HG02623 (cell line): Measurements from ENCODE around the gene MICU1.
"Not testable (repeated sequence)": the region's sequence is repeated elsewhere in the genome, so short reads cannot be mapped to it uniquely, and the experiment has no call there.

ENCODE experiments used
- ATAC-seq: cut with Tn5 transposase; IDR thresholded peaks from one replicate; pipeline ENCODE4 v1.9.1; 2021; ENCODE audit warnings: moderate library complexity; ENCODE audit not compliant: unreplicated experiment

The MICU1 gene

DNA sequence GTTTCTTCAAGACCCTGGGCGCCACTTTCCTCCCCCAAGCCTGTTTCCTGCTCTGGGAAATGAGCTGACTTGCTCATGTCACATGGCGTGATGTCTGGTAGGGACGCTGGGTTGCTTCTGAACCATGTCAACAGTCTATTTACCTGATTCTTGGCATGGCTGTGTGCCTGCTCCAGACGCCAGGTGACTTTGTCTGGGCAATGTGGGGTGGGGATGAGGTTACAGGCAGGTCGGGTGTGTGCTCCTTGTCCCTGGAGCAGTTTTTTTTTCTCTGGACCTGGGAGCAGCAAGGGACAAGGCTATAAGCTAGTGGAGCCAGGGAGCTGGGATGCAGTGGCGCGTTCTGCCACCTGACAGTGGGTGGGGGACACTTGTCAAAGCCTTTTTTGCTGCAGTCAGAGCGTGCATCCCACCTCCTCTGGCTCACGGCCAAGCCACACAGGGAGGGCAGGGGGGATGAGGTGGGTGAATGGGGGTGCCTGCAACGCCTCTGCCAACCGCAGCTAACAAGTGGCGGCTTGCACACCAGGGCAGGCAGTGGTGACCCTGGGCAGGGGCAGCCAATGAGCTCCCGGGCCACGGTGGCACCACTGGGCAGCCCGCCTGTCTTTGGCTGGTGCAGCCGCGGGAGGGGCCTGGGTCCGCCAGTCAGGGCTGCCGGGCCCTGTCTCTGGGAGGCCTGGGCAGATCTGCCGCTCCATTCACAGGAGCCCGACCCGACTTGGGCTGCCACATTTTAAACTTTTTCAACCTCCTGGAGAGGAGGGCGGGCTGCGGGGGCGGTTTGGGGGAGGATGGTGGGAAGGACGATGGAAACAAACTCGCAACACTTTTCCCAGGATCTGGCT, 294.1 kb downstream of the MICU1 start:
- peak; percentile 43 for ATAC-seq

- no peak for ATAC-seq
Observed at GRCh38 chr10:72330069-72330426, 295.8 kb downstream of the MICU1 start.

DNA sequence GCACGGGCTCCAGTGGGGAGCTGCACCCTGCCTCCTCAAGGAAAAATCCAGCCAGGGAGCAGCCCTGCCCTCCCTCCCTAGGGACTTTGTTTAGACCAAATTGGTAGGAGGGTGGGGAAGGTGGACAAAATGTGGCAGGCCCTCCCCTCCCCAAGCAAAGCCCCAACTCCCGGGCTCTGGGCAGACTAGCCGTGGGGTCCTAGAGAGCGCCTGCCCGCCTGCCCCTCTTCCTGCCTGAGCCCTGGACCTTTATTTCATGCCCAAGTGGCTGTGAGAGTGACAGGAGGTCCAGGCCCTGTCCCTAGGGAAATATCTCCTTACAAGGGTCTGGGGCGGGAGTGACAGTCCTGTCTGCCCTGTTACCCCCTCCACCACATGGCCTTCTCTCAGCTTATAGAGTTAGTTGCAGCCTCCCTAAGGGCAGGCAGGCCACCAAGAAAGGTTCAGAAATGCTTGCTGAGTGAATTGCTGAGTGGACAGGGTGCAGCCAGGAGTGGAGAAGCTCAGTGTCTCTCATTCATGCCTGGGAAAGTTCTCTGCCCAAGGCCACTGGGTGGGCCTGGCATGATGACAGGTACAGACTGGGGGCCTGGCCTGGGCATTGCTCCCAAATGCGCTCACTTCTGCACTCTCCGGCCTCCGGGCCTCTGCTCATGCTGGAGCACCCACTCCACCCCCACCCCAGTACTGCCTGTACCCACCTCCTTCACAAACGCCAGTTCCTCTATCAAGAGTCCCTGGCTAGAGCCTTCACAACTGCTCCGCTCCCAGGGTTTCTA, 296.4 kb downstream of the MICU1 start:
- ATAC-seq, result no peak

GRCh38 chr10:72328829-72329204, 297.1 kb downstream of the MICU1 start:
- no peak for ATAC-seq

DNA sequence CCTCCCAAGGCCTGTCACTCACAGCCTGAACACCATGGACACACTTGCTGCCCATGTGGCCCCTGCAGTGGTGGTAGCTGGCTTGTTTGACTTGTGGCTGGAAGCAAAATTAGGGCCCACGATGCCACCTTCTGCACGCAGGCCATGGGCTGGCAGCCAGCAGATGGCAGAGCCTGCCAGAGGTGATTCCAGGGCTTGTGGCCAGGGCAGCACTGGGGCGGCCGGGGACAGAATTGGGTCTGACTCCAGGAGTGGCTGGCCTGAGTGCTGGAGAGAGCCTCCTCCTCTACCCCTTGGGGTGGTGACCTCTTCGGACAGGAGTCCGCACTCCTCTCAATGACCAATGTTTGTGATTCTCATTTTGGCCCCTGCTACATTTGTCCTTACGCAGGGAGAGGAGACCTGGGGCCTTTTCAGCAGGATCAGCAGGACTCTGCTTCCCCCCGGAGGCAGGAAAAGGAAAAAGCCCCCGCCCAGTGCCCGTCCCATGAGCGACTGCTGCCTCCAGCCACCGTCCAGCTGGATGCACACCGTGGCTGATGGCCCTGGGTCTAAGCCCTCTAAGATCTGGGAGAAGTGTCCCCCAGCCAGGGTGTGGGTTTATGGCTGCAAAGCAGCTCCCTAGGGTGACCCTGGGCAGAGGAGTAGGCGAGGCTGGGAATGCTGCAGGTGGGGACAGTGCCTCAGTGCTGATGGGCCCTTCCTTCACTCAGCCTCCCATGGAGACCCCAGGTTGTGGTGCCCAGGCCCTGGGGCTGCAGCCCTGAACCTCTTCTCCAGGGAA, 297.6 kb downstream of the MICU1 start:
- no peak for ATAC-seq

DNA sequence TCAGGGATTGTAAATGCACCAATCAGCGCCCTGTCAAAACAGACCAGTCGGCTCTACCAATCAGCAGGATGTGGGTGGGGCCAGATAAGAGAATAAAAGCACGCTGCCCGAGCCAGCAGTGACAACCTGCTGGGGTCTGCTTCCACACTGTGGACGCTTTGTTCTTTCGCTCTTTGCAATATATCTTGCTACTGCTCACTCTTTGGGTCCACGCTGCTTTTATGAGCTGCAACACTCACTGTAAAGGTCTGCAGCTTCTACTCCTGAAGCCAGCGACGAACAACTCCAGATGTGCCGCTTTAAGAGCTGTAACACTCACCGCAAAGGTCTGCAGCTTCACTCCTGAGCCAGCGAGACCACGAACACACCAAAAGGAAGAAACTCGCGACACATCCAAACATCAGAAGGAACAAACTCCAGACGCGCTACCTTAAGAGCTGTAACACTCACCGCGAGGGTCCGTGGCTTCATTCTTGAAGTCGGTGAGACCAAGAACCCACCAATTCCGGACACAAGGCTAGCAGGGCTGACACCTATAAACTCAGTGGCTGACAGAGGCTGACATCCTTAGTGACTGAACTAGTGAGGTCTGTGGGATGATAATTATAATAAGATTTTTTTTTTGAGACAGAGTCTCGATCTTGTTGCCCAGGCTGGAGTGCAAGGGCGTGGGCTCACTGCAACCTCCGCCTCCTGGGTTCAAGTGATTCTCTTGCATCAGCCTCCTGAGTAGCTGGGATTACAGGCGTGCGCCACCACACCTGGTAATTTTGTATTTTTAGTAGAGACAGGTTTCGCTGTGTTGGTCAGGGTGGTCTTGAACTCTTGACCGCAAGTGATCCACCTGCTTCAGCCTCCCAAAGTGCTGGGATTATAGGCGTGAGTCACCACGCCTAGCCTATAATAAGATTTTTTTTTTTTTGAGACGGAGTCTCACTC, 298.9 kb downstream of the MICU1 start:
- ATAC-seq, result not testable (repeated sequence)

DNA sequence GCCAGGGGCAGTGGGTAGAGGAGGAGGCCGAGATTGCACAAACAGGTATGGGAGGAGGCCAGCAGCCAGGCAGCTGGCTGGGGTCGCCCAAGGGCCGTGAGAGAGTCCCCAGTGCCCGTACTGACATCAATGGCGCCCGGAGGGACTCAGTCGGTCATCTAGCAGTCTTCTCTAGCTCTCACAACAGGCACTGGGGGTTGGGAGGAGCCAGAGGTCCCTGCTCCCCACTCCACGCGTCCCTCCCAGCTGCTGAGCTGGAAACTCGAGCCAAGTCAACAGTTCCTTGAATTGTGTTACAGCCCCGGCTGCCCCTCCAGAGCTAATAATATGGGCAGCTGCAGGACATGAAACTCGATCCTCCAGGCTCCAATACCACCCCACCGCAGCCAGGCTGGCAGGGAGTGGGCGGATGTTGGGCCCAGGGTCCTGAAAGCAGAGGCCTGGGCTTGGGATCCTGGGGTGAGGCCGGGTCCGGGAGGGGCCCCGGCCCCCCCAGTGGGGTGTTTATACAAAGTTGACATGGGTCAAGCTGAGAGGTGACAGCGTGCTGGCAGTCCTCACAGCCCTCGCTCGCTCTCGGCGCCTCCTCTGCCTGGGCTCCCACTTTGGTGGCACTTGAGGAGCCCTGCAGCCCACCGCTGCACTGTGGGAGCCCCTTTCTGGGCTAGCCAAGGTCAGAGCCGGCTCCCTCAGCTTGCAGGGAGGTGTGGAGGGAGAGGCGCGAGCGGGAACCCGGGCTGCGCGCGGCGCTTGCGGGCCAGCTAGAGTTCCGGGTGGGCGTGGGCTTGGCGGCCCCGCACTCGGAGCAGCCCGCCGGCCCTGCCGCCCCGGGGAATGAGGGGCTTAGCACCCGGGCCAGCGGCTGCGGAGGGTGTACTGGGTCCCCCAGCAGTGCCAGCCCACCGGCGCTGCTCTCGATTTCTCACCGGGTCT, 300.4 kb downstream of the MICU1 start:
- ATAC-seq, result not testable (repeated sequence)

DNA sequence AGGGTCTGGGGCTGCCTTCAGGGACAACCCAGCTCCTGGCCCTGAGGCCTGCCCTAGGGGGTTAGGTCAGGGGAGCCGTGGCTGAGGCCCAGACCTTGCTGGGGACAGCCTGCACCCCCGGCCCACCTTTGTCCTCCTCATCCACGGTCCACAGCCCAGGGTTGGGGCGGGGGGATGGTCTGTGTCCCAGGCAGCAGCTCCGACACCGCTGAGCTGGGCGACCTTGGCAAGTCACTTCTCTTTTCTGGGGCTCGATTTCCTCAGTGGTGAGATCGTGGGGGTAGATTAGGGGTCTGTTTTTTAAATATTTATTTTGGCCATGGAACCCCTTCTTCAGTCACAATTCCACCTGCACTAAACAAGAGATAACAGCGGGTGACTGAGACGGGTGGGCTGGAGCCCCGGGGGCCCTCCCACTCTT, 302.1 kb downstream of the MICU1 start:
- ATAC-seq, result no peak

GRCh38 chr10:72323108-72323749, 302.6 kb downstream of the MICU1 start:
- ATAC-seq, result no peak

DNA sequence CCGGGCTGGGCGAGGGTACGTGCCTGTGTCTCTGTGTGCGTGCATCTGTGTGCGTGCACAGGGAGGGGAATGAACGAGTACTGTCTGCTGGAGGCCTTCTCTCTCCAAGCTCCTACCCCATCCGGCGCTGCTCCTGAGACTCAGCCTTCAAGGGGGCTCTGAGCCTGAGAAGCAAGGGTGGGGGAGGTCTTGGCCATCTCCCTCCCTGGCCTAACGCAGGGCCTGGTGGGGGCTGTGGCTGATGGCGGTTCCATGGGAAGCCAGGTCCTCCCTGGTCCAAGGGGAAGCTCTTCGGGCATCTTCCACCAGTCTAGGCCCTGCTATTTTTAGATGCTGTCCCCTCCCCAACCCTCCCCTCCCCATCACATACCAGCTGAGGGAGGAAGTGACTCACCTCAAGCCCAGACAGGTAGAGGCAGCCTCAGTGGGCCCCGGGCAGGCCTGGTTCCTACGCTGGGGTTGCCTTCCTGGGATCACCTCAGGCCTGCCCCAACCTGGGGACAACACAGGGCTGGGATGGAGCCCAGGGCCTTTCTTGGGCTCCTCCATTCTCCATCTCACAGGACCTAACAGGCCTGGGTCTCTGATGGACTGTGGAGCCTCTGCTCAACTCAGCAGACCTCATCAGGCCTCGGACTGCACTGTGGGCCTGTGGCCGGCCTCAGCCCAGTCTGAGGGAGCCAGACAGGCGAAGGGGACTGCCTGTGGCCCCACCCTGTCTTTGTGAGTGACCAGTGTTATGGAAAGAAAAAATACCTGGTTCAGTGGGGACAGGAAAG, 303.4 kb downstream of the MICU1 start:
- no peak for ATAC-seq

DNA sequence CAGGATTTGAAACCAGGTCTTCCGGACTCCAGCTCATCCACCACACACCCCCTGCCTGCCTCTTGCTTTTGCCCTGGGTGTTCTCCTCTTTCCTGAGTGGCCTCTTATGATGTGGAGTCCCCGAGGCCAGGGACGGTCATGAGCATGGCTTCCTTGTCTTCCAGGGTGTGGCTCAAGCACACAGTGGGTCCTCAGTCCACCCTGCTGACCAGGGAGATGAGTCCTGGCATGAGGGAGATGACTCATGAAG, 303.9 kb downstream of the MICU1 start:
- ATAC-seq, result no peak

DNA sequence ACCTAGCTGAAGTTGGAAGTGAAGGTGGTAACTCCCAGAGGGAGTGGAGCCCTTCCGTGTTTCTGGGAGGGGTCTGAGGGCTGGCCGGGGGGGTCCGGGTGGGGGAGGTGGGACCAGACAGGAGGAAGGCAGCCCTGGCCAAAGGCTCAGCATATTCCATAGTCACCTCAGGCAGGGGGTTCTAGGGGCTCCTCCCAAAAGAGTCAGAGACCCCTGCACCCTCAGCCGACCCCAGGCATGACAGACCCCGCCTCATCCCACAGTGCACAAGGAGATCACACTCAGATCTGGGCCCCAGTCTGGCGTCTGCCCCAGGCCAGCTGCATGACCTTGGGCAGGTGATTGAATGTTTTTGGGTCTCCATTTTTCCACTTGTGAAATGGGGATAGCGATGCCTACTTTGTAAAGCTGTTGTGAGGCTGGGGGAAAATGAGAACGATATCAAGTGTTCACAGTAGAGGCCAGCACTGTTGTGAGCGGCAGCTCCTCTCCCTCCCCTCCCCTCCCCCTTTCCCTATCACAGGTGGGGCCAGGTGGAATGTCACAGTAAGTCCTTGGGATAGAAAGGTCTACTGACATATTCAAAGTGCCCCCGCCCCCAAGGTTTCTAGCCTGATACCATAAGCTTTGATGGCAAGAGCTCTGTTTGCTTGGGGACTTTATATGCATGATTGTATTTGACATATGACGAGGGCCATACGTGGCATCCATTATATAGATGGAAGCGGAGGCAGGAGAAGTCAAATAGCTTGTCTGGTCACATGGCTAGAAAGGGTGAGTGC, 304.4 kb downstream of the MICU1 start:
- no peak for ATAC-seq

DNA sequence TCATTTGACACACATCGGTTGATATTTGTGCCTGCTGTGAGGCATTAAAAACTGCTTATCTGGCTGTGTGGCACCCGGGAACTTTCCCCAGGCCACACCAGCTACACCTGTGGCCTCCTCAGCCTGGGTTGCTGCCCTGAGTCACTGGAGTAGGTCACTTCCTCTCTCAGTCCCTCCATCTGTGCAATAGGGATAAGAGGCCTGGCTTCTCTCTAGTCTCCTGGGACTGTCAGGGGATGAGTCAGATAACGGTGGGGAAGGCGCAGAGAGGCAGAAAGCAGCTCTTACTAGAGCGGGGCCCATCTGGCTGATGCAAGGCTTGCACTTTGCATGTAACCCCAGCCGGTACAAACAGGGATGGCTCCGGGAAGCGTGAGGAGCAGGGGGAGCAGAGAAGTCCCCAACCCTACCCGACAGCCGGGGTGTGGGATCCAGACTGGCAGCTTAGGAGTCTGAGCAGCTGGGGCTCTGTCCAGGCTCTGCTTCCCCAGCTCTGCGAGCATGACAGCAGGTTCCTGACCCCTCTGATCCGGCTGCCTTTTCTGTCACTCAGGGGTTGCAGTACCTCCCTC, 305.1 kb downstream of the MICU1 start:
- peak; percentile 54 for ATAC-seq

- peak; percentile 52 for ATAC-seq
Observed at GRCh38 chr10:72319416-72320254, 306.2 kb downstream of the MICU1 start.

- ATAC-seq, result no peak
Observed at GRCh38 chr10:72318418-72319262, 307.2 kb downstream of the MICU1 start.
